Osteocyte (in vitro differentiated cells): ENCODE data around the gene MAP3K1. TPM values are rescaled to one million over a fixed set of nuclear protein-coding genes. Genes with fewer than 3 reads are reported as not detected.

Experiments
- DNase-seq: peaks from one replicate; pipeline ENCODE4 v3.0.0; 2021; ENCODE audit warnings: mixed read lengths; ENCODE audit not compliant: unreplicated experiment; ENCODE audit errors: extremely low spot score
- H3K27ac Mint-ChIP-seq: one replicate; pipeline ENCODE4 v1.8.0; 2021; ENCODE audit warnings: mild to moderate bottlenecking, mixed read lengths; ENCODE audit not compliant: unreplicated experiment
- H3K27me3 Mint-ChIP-seq: one replicate; pipeline ENCODE4 v1.8.0; 2021; ENCODE audit warnings: mixed read lengths; ENCODE audit not compliant: unreplicated experiment
- H3K36me3 Mint-ChIP-seq: one replicate; pipeline ENCODE4 v1.8.0; 2021; ENCODE audit warnings: mixed read lengths; ENCODE audit not compliant: unreplicated experiment
- H3K4me1 Mint-ChIP-seq: one replicate; pipeline ENCODE4 v1.8.0; 2021; ENCODE audit warnings: mixed read lengths; ENCODE audit not compliant: unreplicated experiment
- H3K4me3 Mint-ChIP-seq: one replicate; pipeline ENCODE4 v1.8.0; 2021; ENCODE audit warnings: mild to moderate bottlenecking, moderate library complexity, mixed read lengths; ENCODE audit not compliant: unreplicated experiment
- H3K9me3 Mint-ChIP-seq: one replicate; pipeline ENCODE4 v1.8.0; 2021; ENCODE audit warnings: mixed read lengths; ENCODE audit not compliant: unreplicated experiment
- CTCF ChIP-seq: fragments of 200-600 bp; sonication (generic); IDR thresholded peaks from 2 replicates; pipeline ENCODE4 v1.5.0; 2021; ENCODE audit warnings: antibody characterized with exemption, mild to moderate bottlenecking, moderate library complexity
- total RNA-seq: library from RNA; stranded (reverse); gene quantifications from 2 replicates; pipeline ENCODE4 v1.2.1, GENCODE V29; 2021

MAP3K1 gene
- total RNA-seq, 1 donor from 2014 or later, result 15.7 TPM

GRCh38 chr5:56851258-56851941 is 36.1 kb downstream of the MAP3K1 start:
- TF ChIP-seq CTCF, result no peak
- DNase-seq, result no peak
- Mint-ChIP-seq H3K4me3 (no peak overlapping the region), H3K27ac (peak overlapping the region; percentile 64), H3K27me3 (no peaks in the 10 kb centered on the region), H3K36me3 (no peaks in the 10 kb centered on the region), H3K9me3 (no peaks in the 10 kb centered on the region), H3K4me1 (peaks cover 60% of the 10 kb centered on the region)

- no peaks in the 10 kb centered on the region for H3K9me3 Mint-ChIP-seq
These were observed 37.1 kb downstream of the MAP3K1 start for GRCh38 chr5:56852228-56853000.

GRCh38 chr5:56853698-56854097 is 38.3 kb downstream of the MAP3K1 start:
- Mint-ChIP-seq H3K4me3 (no peak overlapping the region), H3K27ac (peak overlapping the region; percentile 1), H3K36me3 (peaks cover 3% of the 10 kb centered on the region), H3K9me3 (no peaks in the 10 kb centered on the region), H3K4me1 (peaks cover 52% of the 10 kb centered on the region), H3K27me3 (no peaks in the 10 kb centered on the region)
- DNase-seq, result no peak
- TF ChIP-seq CTCF, result no peak

More at GRCh38 chr5:56852228-56853000, 37.1 kb downstream of the MAP3K1 start:
- TF ChIP-seq CTCF, result no peak
- H3K36me3 Mint-ChIP-seq, result no peaks in the 10 kb centered on the region
- no peaks in the 10 kb centered on the region for H3K27me3 Mint-ChIP-seq
- peaks cover 54% of the 10 kb centered on the region for H3K4me1 Mint-ChIP-seq
- peak overlapping the region; percentile 66 for H3K27ac Mint-ChIP-seq
- no peak overlapping the region for H3K4me3 Mint-ChIP-seq
- DNase-seq, result no peak

- H3K4me3 Mint-ChIP-seq, result no peak overlapping the region
- H3K27me3 Mint-ChIP-seq, result no peaks in the 10 kb centered on the region
- peaks cover 46% of the 10 kb centered on the region for H3K4me1 Mint-ChIP-seq
- no peak for TF ChIP-seq CTCF
- no peaks in the 10 kb centered on the region for H3K9me3 Mint-ChIP-seq
- H3K36me3 Mint-ChIP-seq, result peaks cover 5% of the 10 kb centered on the region
- peak overlapping the region; percentile 25 for H3K27ac Mint-ChIP-seq
- no peak for DNase-seq
These were observed 39.6 kb downstream of the MAP3K1 start for GRCh38 chr5:56854920-56855319.

- H3K27ac Mint-ChIP-seq, result no peak overlapping the region
- H3K27me3 Mint-ChIP-seq, result no peaks in the 10 kb centered on the region
- no peak for TF ChIP-seq CTCF
- no peak overlapping the region for H3K4me3 Mint-ChIP-seq
- no peak for DNase-seq
- no peaks in the 10 kb centered on the region for H3K9me3 Mint-ChIP-seq
- H3K36me3 Mint-ChIP-seq, result peaks cover 14% of the 10 kb centered on the region
- H3K4me1 Mint-ChIP-seq, result peaks cover 39% of the 10 kb centered on the region
These were observed 41.3 kb downstream of the MAP3K1 start for GRCh38 chr5:56856541-56857178.
